ENCODE results near the gene SMCO2. TPM values are rescaled to one million over a fixed set of nuclear protein-coding genes. Genes with fewer than 3 reads are reported as not detected.

Gene SMCO2
- total and polyA plus RNA-seq, 2 of the 13 experiments (the other 11 are each of a cell fraction or from before 2014, with no cell fraction given), result 0.15 TPM; not detected in 1

DNA sequence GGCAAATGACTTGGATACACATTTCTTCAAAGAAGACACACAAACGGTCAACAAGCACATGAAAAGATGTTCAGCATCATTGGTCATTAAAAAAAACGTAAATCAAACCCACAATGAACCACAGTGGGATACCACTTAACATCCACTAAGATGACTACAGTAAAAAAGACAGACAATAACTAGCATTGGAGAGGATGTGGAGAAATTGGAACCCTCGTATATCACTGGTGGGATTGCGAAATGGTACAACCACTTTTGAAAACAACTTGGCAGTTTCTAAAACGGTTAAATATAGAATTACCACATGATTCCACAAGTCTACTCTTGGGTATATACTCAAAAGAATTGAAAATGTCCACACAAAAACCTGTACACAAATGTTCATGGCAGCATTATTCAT, 52.2 kb downstream of the SMCO2 start:
- H3K36me3 ChIP-seq (replicated peaks in 1 of 2; ENCODE audit: control insufficient read depth in 1 of 2, insufficient read depth in 2 of 2, low read length in 2 of 2), result no peaks in the 10 kb centered on the region
- H2AFZ ChIP-seq (ENCODE audit: low read length), result no peak overlapping the region
- CTCF ChIA-PET (ENCODE audit: low intra/inter-chr PET ratio, low total read pairs), result no interaction called here
- FAIRE-seq, result no peak
- no peaks in the 10 kb centered on the region for H3K9me3 ChIP-seq (ENCODE audit: low read length)
- in situ Hi-C loops (cut with HindIII; ENCODE audit: extremely low pct_ligation_motif_present, low pct_unique_long_range_greater_than_20kb) (no loop called here), intact Hi-C loops (cut with micrococcal nuclease; ENCODE audit: unreplicated experiment) (no loop called here)
- H3K4me1 ChIP-seq (ENCODE audit: insufficient read depth, low read length), result no peaks in the 10 kb centered on the region
- DNase-seq (ENCODE audit: low spot score), result no peak
- no peaks in the 10 kb centered on the region for H3K27me3 ChIP-seq (ENCODE audit: control insufficient read depth in 1 of 2, insufficient read depth in 2 of 2, low read length in 2 of 2)
- POLR2A ChIA-PET, result no interaction called here
- H3K9ac ChIP-seq (ENCODE audit: insufficient read depth, low read depth, low read length), result no peak overlapping the region
- BruUV-seq (replicated peaks), result no TSS peak
- H3K4me3 ChIP-seq (replicated peaks in 1 of 3; ENCODE audit: insufficient read depth in 1 of 3, low read depth in 2 of 3, low read length in 3 of 3), result no peak overlapping the region
- no peak for ATAC-seq
- TF ChIP-seq CEBPB (IDR thresholded peaks at IDR 0.05; ENCODE audit: borderline replicate concordance, low read depth, low read length) (peak; percentile 72), PRPF4 (IDR thresholded peaks at IDR 0.05; ENCODE audit: low read depth, low read length, poor library complexity, severe bottlenecking) (no peak)
- no peaks in the 10 kb centered on the region for H4K20me1 ChIP-seq (ENCODE audit: insufficient read depth, low read length)
- no peak overlapping the region for H3K27ac ChIP-seq (ENCODE audit: extremely low read length, insufficient read depth, low read length)
- no peaks in the 10 kb centered on the region for H3K79me2 ChIP-seq (ENCODE audit: insufficient read depth, low read length)
- no peak overlapping the region for H3K4me2 ChIP-seq (ENCODE audit: low read depth, low read length)
- 22% methylated on average over 5 of the region's 5 CpGs for WGBS (ENCODE audit: low lambda C conversion rate)

DNA sequence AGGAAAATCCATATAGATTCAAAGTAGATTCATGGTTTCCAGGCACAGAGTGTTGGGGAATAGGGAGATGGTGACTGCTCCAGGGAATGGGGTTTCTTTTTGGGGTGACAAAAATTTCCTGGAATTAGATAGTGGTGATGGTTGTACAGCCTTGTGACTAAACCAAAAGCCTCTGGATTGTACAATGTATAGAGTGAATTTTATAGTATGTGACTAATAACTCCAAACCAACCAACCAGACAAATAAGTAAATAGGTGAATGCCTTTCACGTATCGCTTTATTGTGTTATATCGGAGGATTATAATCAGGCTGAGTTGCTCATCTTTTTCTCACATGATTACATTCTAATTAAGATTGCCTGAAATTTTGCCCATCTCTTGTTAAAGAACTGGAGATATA, 52.8 kb downstream of the SMCO2 start:
- CTCF ChIA-PET (ENCODE audit: low intra/inter-chr PET ratio, low total read pairs), result no interaction called here
- DNase-seq (ENCODE audit: low spot score) (no peak), FAIRE-seq (no peak), ATAC-seq (no peak)
- Histone ChIP-seq H3K4me3 (replicated peaks in 1 of 3; ENCODE audit: insufficient read depth in 1 of 3, low read depth in 2 of 3, low read length in 3 of 3) (no peak overlapping the region), H3K9me3 (ENCODE audit: low read length) (no peaks in the 10 kb centered on the region), H2AFZ (ENCODE audit: low read length) (no peak overlapping the region), H3K27ac (ENCODE audit: extremely low read length, insufficient read depth, low read length) (no peak overlapping the region), H3K79me2 (ENCODE audit: insufficient read depth, low read length) (no peaks in the 10 kb centered on the region), H3K36me3 (replicated peaks in 1 of 2; ENCODE audit: control insufficient read depth in 1 of 2, insufficient read depth in 2 of 2, low read length in 2 of 2) (no peaks in the 10 kb centered on the region), H3K9ac (ENCODE audit: insufficient read depth, low read depth, low read length) (no peak overlapping the region), H4K20me1 (ENCODE audit: insufficient read depth, low read length) (no peaks in the 10 kb centered on the region), H3K4me2 (ENCODE audit: low read depth, low read length) (no peak overlapping the region), H3K4me1 (ENCODE audit: insufficient read depth, low read length) (no peaks in the 10 kb centered on the region), H3K27me3 (ENCODE audit: control insufficient read depth in 1 of 2, insufficient read depth in 2 of 2, low read length in 2 of 2) (no peaks in the 10 kb centered on the region; a peak in 1 of 5 replicates)
- no peak for TF ChIP-seq ZFP36 (IDR thresholded peaks at IDR 0.05; ENCODE audit: borderline replicate concordance, low read depth, low read length, partially characterized antibody)
- TF ChIP-seq POLR2AphosphoS5 (IDR thresholded peaks at IDR 0.05; ENCODE audit: low read depth, low read length), result no peak
- no peak for TF ChIP-seq IRX3 (CRISPR knock-in tag; IDR thresholded peaks at IDR 0.05; ENCODE audit: borderline replicate concordance, low read depth)
- TF ChIP-seq, protein P1, sequence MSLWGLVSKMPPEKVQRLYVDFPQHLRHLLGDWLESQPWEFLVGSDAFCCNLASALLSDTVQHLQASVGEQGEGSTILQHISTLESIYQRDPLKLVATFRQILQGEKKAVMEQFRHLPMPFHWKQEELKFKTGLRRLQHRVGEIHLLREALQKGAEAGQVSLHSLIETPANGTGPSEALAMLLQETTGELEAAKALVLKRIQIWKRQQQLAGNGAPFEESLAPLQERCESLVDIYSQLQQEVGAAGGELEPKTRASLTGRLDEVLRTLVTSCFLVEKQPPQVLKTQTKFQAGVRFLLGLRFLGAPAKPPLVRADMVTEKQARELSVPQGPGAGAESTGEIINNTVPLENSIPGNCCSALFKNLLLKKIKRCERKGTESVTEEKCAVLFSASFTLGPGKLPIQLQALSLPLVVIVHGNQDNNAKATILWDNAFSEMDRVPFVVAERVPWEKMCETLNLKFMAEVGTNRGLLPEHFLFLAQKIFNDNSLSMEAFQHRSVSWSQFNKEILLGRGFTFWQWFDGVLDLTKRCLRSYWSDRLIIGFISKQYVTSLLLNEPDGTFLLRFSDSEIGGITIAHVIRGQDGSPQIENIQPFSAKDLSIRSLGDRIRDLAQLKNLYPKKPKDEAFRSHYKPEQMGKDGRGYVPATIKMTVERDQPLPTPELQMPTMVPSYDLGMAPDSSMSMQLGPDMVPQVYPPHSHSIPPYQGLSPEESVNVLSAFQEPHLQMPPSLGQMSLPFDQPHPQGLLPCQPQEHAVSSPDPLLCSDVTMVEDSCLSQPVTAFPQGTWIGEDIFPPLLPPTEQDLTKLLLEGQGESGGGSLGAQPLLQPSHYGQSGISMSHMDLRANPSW (CRISPR knock-in tag; IDR thresholded peaks at IDR 0.05; ENCODE audit: borderline replicate concordance), result no peak
- TF ChIP-seq, protein P2, sequence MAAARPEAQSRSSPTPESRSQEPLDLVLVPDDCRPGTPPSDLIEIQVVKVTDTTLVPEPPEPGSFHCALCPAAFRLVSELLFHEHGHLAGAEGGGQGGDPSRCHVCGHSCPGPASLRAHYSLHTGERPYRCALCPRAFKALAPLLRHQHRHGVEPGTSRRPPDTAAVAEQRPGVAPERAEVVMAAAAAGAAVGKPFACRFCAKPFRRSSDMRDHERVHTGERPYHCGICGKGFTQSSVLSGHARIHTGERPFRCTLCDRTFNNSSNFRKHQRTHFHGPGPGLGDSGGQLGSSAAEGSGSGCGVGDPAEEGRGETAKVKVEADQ (CRISPR knock-in tag; IDR thresholded peaks at IDR 0.05; ENCODE audit: borderline replicate concordance), result no peak
- no peak for TF ChIP-seq MIER2 (CRISPR knock-in tag; IDR thresholded peaks at IDR 0.05)
- no peak for TF ChIP-seq LCORL (IDR thresholded peaks at IDR 0.05)
- TF ChIP-seq LCORL (CRISPR knock-in tag; IDR thresholded peaks at IDR 0.05), result no peak
- TF ChIP-seq, protein P3, sequence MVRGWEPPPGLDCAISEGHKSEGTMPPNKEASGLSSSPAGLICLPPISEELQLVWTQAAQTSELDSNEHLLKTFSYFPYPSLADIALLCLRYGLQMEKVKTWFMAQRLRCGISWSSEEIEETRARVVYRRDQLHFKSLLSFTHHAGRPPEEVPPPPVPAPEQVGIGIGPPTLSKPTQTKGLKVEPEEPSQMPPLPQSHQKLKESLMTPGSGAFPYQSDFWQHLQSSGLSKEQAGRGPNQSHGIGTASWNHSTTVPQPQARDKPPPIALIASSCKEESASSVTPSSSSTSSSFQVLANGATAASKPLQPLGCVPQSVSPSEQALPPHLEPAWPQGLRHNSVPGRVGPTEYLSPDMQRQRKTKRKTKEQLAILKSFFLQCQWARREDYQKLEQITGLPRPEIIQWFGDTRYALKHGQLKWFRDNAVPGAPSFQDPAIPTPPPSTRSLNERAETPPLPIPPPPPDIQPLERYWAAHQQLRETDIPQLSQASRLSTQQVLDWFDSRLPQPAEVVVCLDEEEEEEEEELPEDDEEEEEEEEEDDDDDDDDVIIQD (CRISPR knock-in tag; IDR thresholded peaks at IDR 0.05; ENCODE audit: low read depth), result no peak
- TF ChIP-seq PHF21A (CRISPR knock-in tag; IDR thresholded peaks at IDR 0.05), result no peak
- in situ Hi-C loops (cut with HindIII; ENCODE audit: extremely low pct_ligation_motif_present, low pct_unique_long_range_greater_than_20kb), result no loop called here
- WGBS (ENCODE audit: low lambda C conversion rate), result 94% methylated on average over 3 of the region's 3 CpGs
- no TSS peak for BruUV-seq (replicated peaks)
- POLR2A ChIA-PET, result no interaction called here
- intact Hi-C loops (cut with micrococcal nuclease; ENCODE audit: unreplicated experiment), result no loop called here

Data from HepG2 (cell line).